HG02943 (cell line): ENCODE data around the gene ZNF317.
"Not testable (repeated sequence)": the region's sequence is repeated elsewhere in the genome, so short reads cannot be mapped to it uniquely, and the experiment has no call there.

Experiments used
- ATAC-seq: cut with Tn5 transposase; IDR thresholded peaks from one replicate; pipeline ENCODE4 v1.9.1; 2021; ENCODE audit warnings: mild to moderate bottlenecking, low read depth, moderate library complexity; ENCODE audit not compliant: unreplicated experiment

Gene ZNF317

DNA sequence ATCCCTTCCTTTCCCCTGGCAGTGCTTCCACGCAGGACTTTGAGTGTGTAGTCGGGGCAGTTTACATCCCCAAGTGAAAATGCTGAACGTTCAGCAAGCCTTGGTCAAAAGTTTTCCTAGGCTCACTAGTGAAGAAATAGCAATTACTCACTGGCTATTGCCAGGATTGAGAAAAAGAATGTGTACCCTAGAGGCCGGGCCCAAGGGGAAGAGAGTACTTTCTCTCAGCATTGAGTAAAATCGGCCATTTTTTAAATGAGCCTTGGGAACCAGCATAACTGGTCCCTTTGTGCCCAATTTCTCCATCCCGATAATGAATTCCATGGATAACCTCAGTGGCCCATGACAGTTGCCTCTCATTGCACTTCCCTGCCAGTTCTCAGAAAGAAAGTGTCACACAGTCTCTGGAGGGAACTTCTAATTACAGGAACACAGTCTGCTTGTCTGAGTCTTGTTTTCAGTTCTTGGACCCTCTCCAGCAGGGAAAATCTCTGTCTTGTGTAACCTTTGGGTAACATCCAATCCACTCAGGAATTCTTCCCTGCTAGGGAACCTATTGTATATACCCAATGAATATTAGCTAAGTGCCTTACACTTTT is 31.3 kb downstream of the ZNF317 start:
- ATAC-seq, result no peak

DNA sequence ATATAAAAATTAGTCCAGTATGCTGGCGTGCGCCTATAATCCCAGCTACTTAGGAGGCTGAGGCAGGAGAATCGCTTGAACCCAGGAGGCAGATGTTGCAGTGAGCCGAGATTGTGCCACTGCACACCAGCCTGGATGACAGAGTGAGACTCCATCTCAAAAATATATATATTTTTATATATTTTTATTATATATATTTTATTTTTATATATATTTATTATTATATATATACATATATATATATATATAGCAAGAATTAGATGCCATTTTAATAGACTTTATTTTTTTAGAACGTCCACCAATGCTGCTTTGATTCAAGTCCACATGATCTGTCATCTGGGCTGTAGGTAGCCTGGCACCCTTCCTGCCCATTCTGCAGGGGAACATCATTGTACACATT is 35.1 kb downstream of the ZNF317 start:
- no peak for ATAC-seq

- ATAC-seq, result no peak
Measured at GRCh38 chr19:9178901-9179300, 38.7 kb downstream of the ZNF317 start, which contains the start of gene OR7D2. Gene OR7D2 (plus strand): TSS chr19:9178979. CDS start chr19:9185782, 6,803 bp downstream.

DNA sequence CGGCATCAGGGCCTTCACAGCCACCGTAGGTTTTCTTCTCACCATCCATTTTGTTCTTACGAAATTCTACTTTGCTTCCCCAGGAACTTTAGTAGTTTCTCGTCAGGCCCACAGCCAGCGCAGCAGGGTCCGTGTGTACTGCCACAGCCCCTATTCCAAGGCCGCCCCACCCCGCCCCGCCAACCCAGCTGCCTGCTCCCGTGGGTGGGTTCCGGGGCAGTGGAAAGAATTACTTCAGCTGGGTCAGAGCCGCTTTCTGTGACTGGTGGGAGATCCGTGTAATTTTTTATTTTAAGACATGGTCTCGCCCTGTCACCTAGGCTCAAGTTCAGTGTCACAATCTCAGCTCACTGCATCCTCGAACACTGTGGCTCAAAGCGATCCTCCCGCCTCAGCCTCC is 42.8 kb downstream of the ZNF317 start:
- no peak for ATAC-seq

DNA sequence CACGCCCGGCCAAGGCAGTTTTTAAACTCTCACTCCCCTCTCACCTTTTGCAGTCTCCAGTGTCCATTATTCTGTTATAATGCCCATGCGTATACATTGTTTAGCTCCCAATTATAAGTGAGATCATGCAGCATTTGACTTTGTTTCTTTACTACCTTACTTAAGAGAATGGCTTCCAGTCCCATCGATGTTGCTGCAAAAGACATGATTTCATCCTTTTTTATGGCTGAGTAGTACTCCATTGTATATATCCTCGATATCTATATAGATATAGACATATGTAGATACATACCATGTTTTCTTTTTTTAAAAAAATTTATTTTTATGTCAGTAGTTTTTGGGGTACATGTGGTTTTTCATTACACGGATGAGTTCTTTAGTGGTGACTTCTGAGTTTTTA is 47.0 kb downstream of the ZNF317 start:
- ATAC-seq, result no peak

DNA sequence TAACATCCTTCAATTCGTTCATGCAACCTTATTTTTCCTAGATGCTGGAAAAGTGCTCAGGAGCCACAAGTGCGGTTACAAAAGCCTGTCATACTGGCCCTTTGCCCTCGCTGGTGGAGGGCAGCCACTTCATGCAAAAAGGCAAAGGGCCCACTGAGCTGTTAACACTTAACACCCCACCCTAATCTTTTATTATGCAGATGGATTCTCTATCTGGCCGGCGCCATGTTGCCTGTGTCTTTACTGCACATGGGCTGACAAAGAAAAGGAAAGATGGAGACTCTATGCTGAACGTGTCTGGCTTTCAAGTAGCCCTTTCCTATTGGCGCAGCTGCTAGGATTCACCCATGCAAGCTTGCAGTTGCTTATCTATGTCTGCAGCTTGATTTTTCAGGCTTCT is 49.3 kb downstream of the ZNF317 start:
- no peak for ATAC-seq

GRCh38 chr19:9198044-9198443 is 57.8 kb downstream of the ZNF317 start:
- ATAC-seq, result not testable (repeated sequence)

DNA sequence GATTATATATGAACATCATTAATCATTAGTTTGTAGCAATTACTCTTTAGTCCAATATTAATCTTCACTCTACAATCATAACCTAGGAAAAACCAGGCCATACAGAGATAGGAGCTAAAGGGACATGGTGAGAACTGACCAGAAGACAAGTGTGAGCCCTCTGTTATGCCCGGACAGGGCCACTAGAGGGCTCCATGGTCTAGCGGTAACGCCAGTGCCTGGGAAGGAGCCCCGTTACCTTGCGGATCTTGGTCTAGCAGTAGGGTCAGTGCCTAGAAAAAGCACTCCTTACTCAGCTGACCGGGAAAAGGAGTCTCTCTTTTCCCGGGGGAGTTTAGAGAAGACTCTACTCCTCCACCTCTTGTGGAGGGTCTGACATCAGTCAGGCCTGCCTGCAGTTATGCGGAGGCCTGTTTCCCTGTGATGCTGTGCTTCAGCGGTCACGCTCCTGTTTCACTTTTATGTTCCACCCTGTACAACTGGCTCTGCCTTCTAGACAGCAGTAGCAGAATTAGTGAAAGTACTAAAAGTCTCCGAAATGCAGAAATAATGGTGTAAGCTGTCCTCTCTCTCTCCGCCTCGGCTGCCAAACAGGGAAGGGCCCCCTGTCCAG is 65.4 kb downstream of the ZNF317 start:
- no peak for ATAC-seq
